Duodenal mucosa (tissue), 2 donors: Measurements from ENCODE around the gene NDUFS5.
"Not testable (repeated sequence)": the region's sequence is repeated elsewhere in the genome, so short reads cannot be mapped to it uniquely, and the experiment has no call there.

Source experiments
- H3K27ac ChIP-seq: one replicate; pipeline ENCODE4 v1.7.0; 2013; ENCODE audit warnings: low read depth, low read length
- H3K27me3 ChIP-seq, 2 donors: one replicate each; pipeline ENCODE4 v1.7.0; 2013; ENCODE audit warnings: low read length in 2 of 2, control low read depth in 1 of 2; ENCODE audit not compliant: insufficient read depth in 2 of 2, control insufficient read depth in 1 of 2
- H3K36me3 ChIP-seq, 2 donors: one replicate each; pipeline ENCODE4 v1.7.0; 2013; ENCODE audit warnings: low read length in 2 of 2, control low read depth in 1 of 2; ENCODE audit not compliant: insufficient read depth in 2 of 2, control insufficient read depth in 1 of 2
- H3K4me1 ChIP-seq, 2 donors: one replicate each; pipeline ENCODE4 v1.7.0; 2013; ENCODE audit warnings: low read length in 2 of 2, control low read depth in 1 of 2; ENCODE audit not compliant: insufficient read depth in 2 of 2, control insufficient read depth in 1 of 2
- H3K4me3 ChIP-seq, 2 donors: one replicate each; pipeline ENCODE4 v1.7.0; 2013; ENCODE audit warnings: low read length in 2 of 2, low read depth in 1 of 2
- H3K9ac ChIP-seq, 2 donors: one replicate each; pipeline ENCODE4 v1.7.0; 2013; ENCODE audit warnings: low read length in 2 of 2, low read depth in 1 of 2
- H3K9me3 ChIP-seq, 2 donors: one replicate each; pipeline ENCODE4 v1.7.0; 2013; ENCODE audit warnings: low read length in 2 of 2, control low read depth in 1 of 2; ENCODE audit not compliant: control insufficient read depth in 1 of 2

The NDUFS5 gene

DNA sequence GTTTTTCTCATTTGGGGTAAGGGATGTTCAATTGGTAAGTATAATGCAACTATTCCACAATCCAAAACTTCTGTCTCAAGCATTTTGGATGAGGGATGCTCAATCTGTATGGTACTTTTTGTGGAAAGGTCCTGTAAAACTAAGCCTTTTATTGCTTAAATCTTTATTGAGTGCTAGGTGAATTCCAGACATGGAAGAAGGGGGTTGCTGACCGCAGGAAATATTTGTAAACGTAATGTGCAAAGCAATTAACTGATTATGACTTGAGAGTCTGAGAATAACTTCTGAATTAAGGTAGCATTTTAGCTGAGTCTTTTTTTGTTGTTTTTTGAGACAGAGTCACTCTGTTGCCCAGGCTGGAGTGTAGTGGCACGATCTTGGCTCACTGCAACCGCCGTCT, 32.0 kb upstream of the NDUFS5 start:
- Histone ChIP-seq H3K27me3 (no peaks in the 10 kb centered on the region), H3K4me3 (no peak overlapping the region), H3K27ac (no peak overlapping the region), H3K9ac (no peak overlapping the region), H3K9me3 (no peaks in the 10 kb centered on the region), H3K4me1 (peaks cover 16 to 18% of the 10 kb centered on the region in 2 donors), H3K36me3 (peaks cover 0 to 8% of the 10 kb centered on the region in 2 donors)

GRCh38 chr1:38997034-38997900, 28.9 kb upstream of the NDUFS5 start:
- H3K36me3 ChIP-seq: peaks cover 7 to 36% of the 10 kb centered on the region in 2 donors
- peaks cover 8 to 12% of the 10 kb centered on the region in 2 donors for H3K4me1 ChIP-seq
- no peak overlapping the region for H3K4me3 ChIP-seq
- H3K9ac ChIP-seq: no peak overlapping the region
- H3K27me3 ChIP-seq: no peaks in the 10 kb centered on the region
- H3K9me3 ChIP-seq: no peaks in the 10 kb centered on the region
- H3K27ac ChIP-seq: no peak overlapping the region

DNA sequence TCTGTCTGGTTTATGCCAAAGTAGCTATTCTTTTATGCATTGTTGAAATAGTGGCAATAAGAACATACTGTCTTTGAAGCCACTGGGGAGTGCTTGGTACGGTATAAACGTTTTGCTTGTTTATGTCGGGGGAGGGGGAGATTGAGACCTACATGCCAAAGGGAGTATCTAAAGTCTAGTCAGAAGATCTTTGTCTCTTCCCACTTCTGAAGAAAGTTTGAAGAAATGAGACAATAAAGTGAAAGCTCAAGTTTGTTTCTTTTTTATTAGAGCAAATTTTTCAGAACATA, 28.3 kb upstream of the NDUFS5 start:
- Histone ChIP-seq H3K9me3 (no peaks in the 10 kb centered on the region), H3K9ac (no peak overlapping the region), H3K4me1 (peaks cover 2 to 6% of the 10 kb centered on the region in 2 donors), H3K27me3 (no peaks in the 10 kb centered on the region), H3K36me3 (peaks cover 10 to 40% of the 10 kb centered on the region in 2 donors), H3K4me3 (no peak overlapping the region), H3K27ac (no peak overlapping the region)

GRCh38 chr1:39001516-39002421, 24.4 kb upstream of the NDUFS5 start:
- no peak overlapping the region for H3K27ac ChIP-seq
- peaks cover 36 to 74% of the 10 kb centered on the region in 2 donors for H3K36me3 ChIP-seq
- H3K9me3 ChIP-seq: no peaks in the 10 kb centered on the region
- H3K4me1 ChIP-seq: no peaks in the 10 kb centered on the region
- no peak overlapping the region for H3K4me3 ChIP-seq
- no peak overlapping the region for H3K9ac ChIP-seq
- H3K27me3 ChIP-seq: no peaks in the 10 kb centered on the region

GRCh38 chr1:39003281-39003680, 22.9 kb upstream of the NDUFS5 start:
- H3K9ac ChIP-seq: no peak overlapping the region
- H3K36me3 ChIP-seq: peaks cover 42 to 84% of the 10 kb centered on the region in 2 donors
- H3K9me3 ChIP-seq: no peaks in the 10 kb centered on the region
- no peaks in the 10 kb centered on the region for H3K27me3 ChIP-seq
- H3K27ac ChIP-seq: no peak overlapping the region
- H3K4me3 ChIP-seq: no peak overlapping the region
- no peaks in the 10 kb centered on the region for H3K4me1 ChIP-seq

- no peak overlapping the region for H3K4me3 ChIP-seq
- H3K27me3 ChIP-seq: no peaks in the 10 kb centered on the region
- no peaks in the 10 kb centered on the region for H3K4me1 ChIP-seq
- H3K9me3 ChIP-seq: no peaks in the 10 kb centered on the region
- no peak overlapping the region for H3K27ac ChIP-seq
- H3K36me3 ChIP-seq: peaks cover 45 to 84% of the 10 kb centered on the region in 2 donors
- no peak overlapping the region for H3K9ac ChIP-seq
Observed at GRCh38 chr1:39003794-39004193, 22.4 kb upstream of the NDUFS5 start.

DNA sequence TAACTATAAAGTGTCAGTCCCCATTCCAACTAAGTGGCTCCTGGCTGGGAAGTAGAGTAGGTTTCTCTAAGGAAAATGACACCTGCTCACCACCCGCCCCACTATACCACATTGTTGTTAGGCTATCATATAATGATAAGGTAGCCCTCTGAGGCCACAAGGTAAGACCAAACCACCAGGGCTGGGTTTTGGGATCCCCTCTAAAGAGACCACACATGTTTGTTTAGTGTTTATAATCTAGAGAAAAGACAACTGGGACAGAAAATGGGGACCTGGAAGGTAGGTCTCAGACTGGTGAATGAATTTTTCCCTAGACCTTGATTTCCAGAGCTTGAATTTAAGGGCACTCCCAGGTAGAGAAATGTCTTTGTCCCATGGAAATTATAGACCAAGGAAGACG, 19.9 kb upstream of the NDUFS5 start:
- no peak overlapping the region for H3K9ac ChIP-seq

GRCh38 chr1:39006726-39007645, 19.2 kb upstream of the NDUFS5 start:
- Histone ChIP-seq H3K9ac (no peak overlapping the region), H3K4me1 (no peaks in the 10 kb centered on the region), H3K36me3 (peaks cover 42 to 60% of the 10 kb centered on the region in 2 donors), H3K27me3 (no peaks in the 10 kb centered on the region), H3K27ac (no peak overlapping the region), H3K9me3 (no peaks in the 10 kb centered on the region), H3K4me3 (no peak overlapping the region)

More for the DNA sequence above, 19.9 kb upstream of the NDUFS5 start:
- H3K27ac ChIP-seq: no peak overlapping the region
- H3K36me3 ChIP-seq: peaks cover 43 to 67% of the 10 kb centered on the region in 2 donors
- H3K9me3 ChIP-seq: no peaks in the 10 kb centered on the region
- H3K4me1 ChIP-seq: no peaks in the 10 kb centered on the region
- no peaks in the 10 kb centered on the region for H3K27me3 ChIP-seq
- H3K4me3 ChIP-seq: no peak overlapping the region

DNA sequence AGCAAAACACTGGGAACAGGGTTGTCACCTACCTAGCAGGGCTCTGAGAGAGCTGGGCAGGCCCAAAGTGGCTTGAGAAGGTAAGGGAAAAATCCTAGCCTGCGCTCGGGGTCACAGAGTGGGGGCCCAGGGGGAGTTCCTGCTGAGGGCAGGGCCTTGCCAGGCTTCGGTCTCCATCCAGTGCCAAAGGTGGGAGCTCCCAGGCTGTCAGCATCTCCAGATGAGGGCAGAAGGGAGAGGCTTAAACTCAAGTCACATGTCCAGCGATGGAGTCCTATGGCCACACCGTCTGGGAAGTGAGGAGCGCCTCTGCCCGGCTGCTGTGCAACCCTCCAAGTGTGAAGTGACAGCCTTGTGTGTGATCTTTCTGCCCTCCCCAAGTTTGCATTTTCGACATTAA, 11.2 kb upstream of the NDUFS5 start:
- H3K4me1 ChIP-seq, H3K27ac ChIP-seq, H3K4me3 ChIP-seq, H3K27me3 ChIP-seq, H3K9ac ChIP-seq, H3K9me3 ChIP-seq: not testable (repeated sequence)
- H3K36me3 ChIP-seq: peaks cover 5 to 10% of the 10 kb centered on the region in 2 donors
